Mesodermal cell (in vitro differentiated cells): ENCODE measurements around the gene HYAL4. TPM values are rescaled to one million over a fixed set of nuclear protein-coding genes. Genes with fewer than 3 reads are reported as not detected.

ENCODE experiments used
- H3K27ac ChIP-seq: 2 replicates; pipeline ENCODE4 v1.7.0; 2013; ENCODE audit warnings: mild to moderate bottlenecking, low read depth, low read length, moderate library complexity; ENCODE audit not compliant: severe bottlenecking
- H3K36me3 ChIP-seq: 2 replicates; pipeline ENCODE4 v1.7.1; 2013; ENCODE audit warnings: mild to moderate bottlenecking, low read length, moderate library complexity; ENCODE audit not compliant: control insufficient read depth, insufficient read depth
- H3K4me1 ChIP-seq: one replicate; pipeline ENCODE4 v1.7.1; 2013; ENCODE audit warnings: mild to moderate bottlenecking, low read length; ENCODE audit not compliant: insufficient read depth, control insufficient read depth, poor library complexity, severe bottlenecking
- H3K4me3 ChIP-seq: 2 replicates; pipeline ENCODE4 v1.7.0; 2013; ENCODE audit warnings: low read length, control low read depth, mild to moderate bottlenecking; ENCODE audit not compliant: insufficient read depth, poor library complexity, severe bottlenecking; ENCODE audit errors: extremely low read depth
- H3K9me3 ChIP-seq: 2 replicates; pipeline ENCODE4 v1.7.1; 2013; ENCODE audit warnings: mild to moderate bottlenecking, low read length, moderate library complexity; ENCODE audit not compliant: control insufficient read depth
- WGBS, 2 experiments: methylation state at CpG; one replicate each; pipeline ENCODE4 v1.1.5; 2013; ENCODE audit warnings: missing lambda C conversion rate in 2 of 2; ENCODE audit not compliant: insufficient coverage in 2 of 2; 5-methylcytosine and 5-hydroxymethylcytosine counted together
- polyA plus RNA-seq, 2 experiments: library from polyadenylated mRNA; stranded (reverse); fragments of 50-300 nt; gene quantifications; one replicate each; pipeline ENCODE4 v1.2.3, GENCODE V29; 2013

The HYAL4 gene
- polyA plus RNA-seq (2013, experiment 1 of 2), result not detected
- not detected for polyA plus RNA-seq (2013, experiment 2 of 2)

- 93% methylated on average over 5 to 7 of the region's 11 CpGs for WGBS, 2 experiments
Measured at GRCh38 chr7:123844712-123845219, at the start of gene HYAL4. Gene HYAL4, plus strand, starts transcription at chr7:123845169. Its CDS starts 23,105 bp downstream, at chr7:123868274.

GRCh38 chr7:123795917-123796316, 49.1 kb upstream of the HYAL4 start:
- no peak overlapping the region for H3K27ac ChIP-seq
- H3K4me1 ChIP-seq, result no peaks in the 10 kb centered on the region
- no peak overlapping the region for H3K4me3 ChIP-seq
- no peaks in the 10 kb centered on the region for H3K36me3 ChIP-seq
- 100% methylated on average over 1 of the region's 1 CpG; no CpG with 5 or more reads in 1 of the 2 experiments for WGBS, 2 experiments
- H3K9me3 ChIP-seq, result peaks cover 3% of the 10 kb centered on the region

More at GRCh38 chr7:123844712-123845219, at the start of gene HYAL4:
- H3K4me1 ChIP-seq, result no peaks in the 10 kb centered on the region
- H3K4me3 ChIP-seq, result no peak within 1 kb of the TSS
- no peak within 1 kb of the TSS for H3K27ac ChIP-seq
- no peaks in the 10 kb centered on the region for H3K9me3 ChIP-seq
- no peaks in the 10 kb centered on the region for H3K36me3 ChIP-seq

- WGBS, 2 experiments, result 80% methylated on average over 1 of the region's 1 CpG; no CpG with 5 or more reads in 1 of the 2 experiments
- Histone ChIP-seq H3K36me3 (no peaks in the 10 kb centered on the region), H3K4me3 (no peak overlapping the region), H3K4me1 (no peaks in the 10 kb centered on the region), H3K9me3 (peaks cover 3% of the 10 kb centered on the region), H3K27ac (no peak overlapping the region)
Measured at GRCh38 chr7:123796568-123796967, 48.4 kb upstream of the HYAL4 start.

- H3K9me3 ChIP-seq, result peaks cover 3% of the 10 kb centered on the region
- WGBS, 2 experiments, result 42 to 47% methylated on average over 2 of the region's 2 CpGs
- H3K36me3 ChIP-seq, result no peaks in the 10 kb centered on the region
- no peak overlapping the region for H3K27ac ChIP-seq
- H3K4me3 ChIP-seq, result no peak overlapping the region
- H3K4me1 ChIP-seq, result no peaks in the 10 kb centered on the region
Measured at GRCh38 chr7:123797673-123798531, 47.1 kb upstream of the HYAL4 start.

GRCh38 chr7:123798532-123799188, 46.3 kb upstream of the HYAL4 start:
- 73 to 83% methylated on average over 1 to 4 of the region's 6 CpGs for WGBS, 2 experiments
- H3K27ac ChIP-seq, result no peak overlapping the region
- no peak overlapping the region for H3K4me3 ChIP-seq
- H3K9me3 ChIP-seq, result peaks cover 3% of the 10 kb centered on the region
- H3K36me3 ChIP-seq, result no peaks in the 10 kb centered on the region
- H3K4me1 ChIP-seq, result no peaks in the 10 kb centered on the region

- Histone ChIP-seq H3K9me3 (no peaks in the 10 kb centered on the region), H3K4me1 (no peaks in the 10 kb centered on the region), H3K27ac (no peak overlapping the region), H3K36me3 (no peaks in the 10 kb centered on the region), H3K4me3 (no peak overlapping the region)
- 80% methylated on average over 1 of the region's 1 CpG; no CpG with 5 or more reads in 1 of the 2 experiments for WGBS, 2 experiments
Measured at GRCh38 chr7:123802249-123802648, 42.7 kb upstream of the HYAL4 start.

GRCh38 chr7:123805287-123805686, 39.7 kb upstream of the HYAL4 start:
- H3K9me3 ChIP-seq, result no peaks in the 10 kb centered on the region
- no peak overlapping the region for H3K27ac ChIP-seq
- no peaks in the 10 kb centered on the region for H3K4me1 ChIP-seq
- H3K4me3 ChIP-seq, result no peak overlapping the region
- H3K36me3 ChIP-seq, result no peaks in the 10 kb centered on the region

GRCh38 chr7:123809471-123809870, 35.5 kb upstream of the HYAL4 start:
- Histone ChIP-seq H3K27ac (no peak overlapping the region), H3K4me3 (no peak overlapping the region), H3K9me3 (no peaks in the 10 kb centered on the region), H3K36me3 (no peaks in the 10 kb centered on the region), H3K4me1 (no peaks in the 10 kb centered on the region)
- WGBS, 2 experiments, result 80 to 88% methylated on average over 1 to 2 of the region's 2 CpGs

- Histone ChIP-seq H3K36me3 (no peaks in the 10 kb centered on the region), H3K9me3 (no peaks in the 10 kb centered on the region), H3K4me1 (no peaks in the 10 kb centered on the region), H3K27ac (no peak overlapping the region), H3K4me3 (no peak overlapping the region)
Measured at GRCh38 chr7:123811056-123811455, 33.9 kb upstream of the HYAL4 start.

- Histone ChIP-seq H3K27ac (no peak overlapping the region), H3K36me3 (no peaks in the 10 kb centered on the region), H3K4me1 (no peaks in the 10 kb centered on the region), H3K4me3 (no peak overlapping the region), H3K9me3 (no peaks in the 10 kb centered on the region)
- 64 to 75% methylated on average over 1 of the region's 3 CpGs for WGBS, 2 experiments
Measured at GRCh38 chr7:123816916-123817315, 28.1 kb upstream of the HYAL4 start.

GRCh38 chr7:123819001-123819400, 26.0 kb upstream of the HYAL4 start:
- no peak overlapping the region for H3K4me3 ChIP-seq
- no peaks in the 10 kb centered on the region for H3K9me3 ChIP-seq

More at GRCh38 chr7:123819001-123819400, 26.0 kb upstream of the HYAL4 start:
- Histone ChIP-seq H3K27ac (no peak overlapping the region), H3K4me1 (no peaks in the 10 kb centered on the region), H3K36me3 (no peaks in the 10 kb centered on the region)
- WGBS, 2 experiments, result no CpG with 5 or more reads among the region's 4 CpGs
